ENCODE data around the gene COPZ1.
"Not testable (repeated sequence)": the region's sequence is repeated elsewhere in the genome, so short reads cannot be mapped to it uniquely, and the experiment has no call there.

COPZ1 gene

GRCh38 chr12:54337280-54337842, 12.4 kb downstream of the COPZ1 start:
- DNase-seq = no peak

GRCh38 chr12:54337854-54338650, 13.1 kb downstream of the COPZ1 start:
- no peak for DNase-seq

- no peak for DNase-seq
Measured at GRCh38 chr12:54338698-54339296, 13.9 kb downstream of the COPZ1 start.

- no peak for DNase-seq
Measured at GRCh38 chr12:54340846-54341245, 15.9 kb downstream of the COPZ1 start.

- DNase-seq = no peak
Measured at GRCh38 chr12:54341378-54342300, 16.7 kb downstream of the COPZ1 start.

- no peak for DNase-seq
Measured at GRCh38 chr12:54349036-54349435, 24.1 kb downstream of the COPZ1 start.

DNA sequence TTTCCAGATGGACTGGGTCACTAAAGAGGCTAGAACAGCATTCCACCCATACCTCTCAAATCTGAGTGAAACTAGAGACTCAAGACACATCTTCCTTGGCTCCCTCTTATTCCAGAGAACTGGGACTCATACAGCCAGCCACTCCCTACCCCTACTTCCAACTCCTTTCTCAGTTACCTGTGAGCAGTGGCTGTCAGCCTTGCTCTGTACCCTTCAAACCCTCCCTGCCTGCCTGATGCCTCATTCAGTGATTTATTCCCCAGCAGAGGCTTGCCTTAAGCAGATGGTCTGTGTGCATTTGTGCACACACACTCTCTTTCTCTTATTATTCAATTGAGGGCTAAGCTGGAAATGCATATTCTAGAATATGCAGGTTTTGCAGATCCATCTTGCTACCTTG, 24.7 kb downstream of the COPZ1 start:
- no peak for DNase-seq

- no peak for DNase-seq
Measured at GRCh38 chr12:54350743-54351142, 25.8 kb downstream of the COPZ1 start.

GRCh38 chr12:54351341-54351740, 26.4 kb downstream of the COPZ1 start:
- DNase-seq = no peak

DNA sequence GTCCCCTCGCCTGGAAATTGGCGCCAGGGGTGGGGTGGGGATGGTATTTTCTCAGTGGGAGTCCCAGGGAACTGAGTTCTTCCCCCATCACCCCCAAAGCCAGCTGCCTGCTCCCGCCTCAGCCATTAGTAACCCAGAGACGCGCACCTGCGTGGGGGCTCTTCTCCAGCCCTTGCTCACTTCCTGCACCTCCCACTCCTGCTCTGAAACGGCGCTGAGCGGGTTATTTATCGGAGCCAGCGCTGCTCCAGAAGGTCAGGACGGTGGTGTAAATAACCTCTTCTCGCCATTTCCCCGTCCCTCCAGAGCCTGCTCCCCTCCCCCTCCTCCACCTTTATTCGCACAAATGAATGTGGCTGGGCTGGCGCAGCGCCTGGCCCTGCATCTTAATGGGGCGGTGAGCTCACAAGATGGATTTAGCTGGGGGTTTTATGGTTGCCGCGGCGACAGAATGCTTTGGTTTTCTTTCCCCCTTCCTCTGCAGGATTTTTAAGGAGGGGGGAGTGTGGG, 27.1 kb downstream of the COPZ1 start:
- no peak for DNase-seq

DNA sequence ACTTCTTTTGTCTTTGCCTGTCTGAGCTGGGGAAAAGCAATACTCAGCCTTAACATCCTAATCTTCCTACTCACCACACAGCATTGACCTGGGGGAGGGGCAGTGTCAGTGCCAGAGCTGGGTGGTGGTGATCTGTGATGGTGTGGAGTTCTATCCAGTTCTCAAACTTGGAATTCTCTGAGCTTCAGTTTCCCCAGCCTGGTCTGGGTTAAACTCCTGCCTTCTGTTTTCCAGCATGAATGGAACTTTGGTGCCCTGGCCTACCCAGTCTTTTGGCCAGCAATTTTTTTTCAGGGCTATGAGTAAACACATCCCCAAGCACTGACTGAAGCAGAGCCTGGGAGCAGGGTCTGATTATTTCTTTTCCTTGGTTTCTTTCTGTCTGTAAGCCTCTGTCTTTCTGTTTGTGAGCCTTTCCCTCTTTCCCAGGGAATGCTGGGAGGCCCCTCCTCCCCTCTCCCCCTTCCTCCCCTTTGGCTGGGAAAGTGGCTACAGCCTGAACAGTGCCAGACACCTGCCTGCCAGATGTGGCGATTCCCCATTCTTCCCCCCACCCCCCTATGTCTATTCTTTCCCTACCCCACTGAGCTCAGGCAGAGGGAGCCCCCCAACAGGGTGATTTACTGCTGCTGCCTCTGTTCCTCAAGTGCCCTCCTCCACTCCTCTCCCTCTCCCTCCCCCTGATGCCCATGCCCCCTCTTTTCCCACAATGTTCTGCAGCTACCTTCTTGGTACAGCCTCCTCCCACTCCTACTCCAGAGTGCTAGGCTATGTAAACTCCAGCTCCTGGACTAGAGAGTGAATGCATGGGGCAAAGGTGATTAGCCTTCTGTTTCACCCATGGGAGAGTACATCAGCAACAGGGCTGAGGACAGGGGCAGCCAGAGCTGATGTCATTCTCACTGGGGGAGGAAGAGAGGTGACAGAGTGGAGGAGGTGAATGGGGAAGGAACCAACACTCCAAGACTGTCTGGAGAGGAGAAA, 28.3 kb downstream of the COPZ1 start:
- DNase-seq = no peak

- DNase-seq = not testable (repeated sequence)
Measured at GRCh38 chr12:54354271-54354670, 29.3 kb downstream of the COPZ1 start.

DNA sequence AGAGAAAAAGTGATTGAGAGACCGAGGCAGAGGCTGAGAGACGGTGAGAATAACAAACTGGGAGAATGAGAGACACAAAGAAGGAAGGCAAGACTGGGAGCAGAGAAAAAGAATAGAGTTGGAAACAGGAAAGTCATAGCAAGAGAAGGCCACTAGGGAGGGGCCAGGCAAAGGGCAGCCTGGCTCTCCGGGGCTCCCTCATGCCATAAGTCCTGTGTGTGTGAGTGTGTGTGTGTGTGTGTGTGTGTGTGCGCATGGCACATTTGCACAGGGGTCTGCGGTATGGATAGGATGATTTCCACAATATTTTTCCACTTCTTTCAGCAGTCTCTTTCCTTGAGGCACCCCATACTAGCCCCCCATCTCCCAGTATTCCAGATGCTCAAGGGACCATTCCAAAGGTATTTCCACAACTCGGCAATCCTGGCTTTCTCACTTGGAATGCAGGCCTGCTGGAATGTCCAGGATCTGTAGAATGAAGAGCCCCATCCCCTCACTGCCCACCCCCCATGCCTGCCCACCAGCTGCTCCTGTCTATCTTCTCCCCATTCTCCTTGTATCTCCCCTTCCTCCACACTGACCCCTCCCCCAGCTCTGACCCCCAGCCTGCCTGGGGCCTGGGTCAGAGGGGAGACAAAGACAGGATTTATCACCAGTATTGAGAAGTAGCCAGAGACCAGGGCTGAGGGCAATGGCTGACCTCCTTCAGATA, 30.3 kb downstream of the COPZ1 start:
- no peak for DNase-seq

- no peak for DNase-seq
Measured at GRCh38 chr12:54356228-54356627, 31.3 kb downstream of the COPZ1 start.

- no peak for DNase-seq
Measured at GRCh38 chr12:54356951-54357356, 32.0 kb downstream of the COPZ1 start.

GRCh38 chr12:54357506-54358190, 32.7 kb downstream of the COPZ1 start:
- no peak for DNase-seq

GRCh38 chr12:54358191-54358944, 33.4 kb downstream of the COPZ1 start:
- DNase-seq = no peak

- peak; percentile 83 for DNase-seq
Measured at GRCh38 chr12:54358945-54359761, 34.2 kb downstream of the COPZ1 start.

All from SIG-M5 (cell line).